Epidermal melanocyte (primary cell): ENCODE measurements around the gene TAX1BP3.

ENCODE experiments used
- DNase-seq: peaks from one replicate; pipeline ENCODE4 v3.0.0; 2011; ENCODE audit warnings: low spot score; ENCODE audit not compliant: insufficient read length

The TAX1BP3 gene

DNA sequence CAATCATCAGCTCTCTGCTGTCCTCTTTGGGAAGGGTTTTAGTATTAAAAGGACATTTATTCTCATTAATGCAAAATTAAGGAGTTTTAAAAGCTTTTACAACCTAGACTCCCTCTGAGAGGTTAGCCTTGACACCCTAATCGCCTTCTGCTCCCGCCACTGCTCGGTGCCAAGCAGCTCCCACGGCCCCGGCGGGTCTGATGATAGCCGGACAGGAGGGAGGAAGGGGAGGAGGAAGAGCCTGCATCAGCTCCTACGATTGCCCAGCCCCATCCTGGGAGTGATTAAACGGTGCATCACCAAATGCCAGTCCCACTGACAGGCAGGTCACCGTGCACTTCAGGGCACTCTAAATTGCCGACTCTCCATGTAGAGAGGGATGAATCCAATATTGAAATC lies 40.6 kb downstream of the TAX1BP3 start:
- DNase-seq = no peak

DNA sequence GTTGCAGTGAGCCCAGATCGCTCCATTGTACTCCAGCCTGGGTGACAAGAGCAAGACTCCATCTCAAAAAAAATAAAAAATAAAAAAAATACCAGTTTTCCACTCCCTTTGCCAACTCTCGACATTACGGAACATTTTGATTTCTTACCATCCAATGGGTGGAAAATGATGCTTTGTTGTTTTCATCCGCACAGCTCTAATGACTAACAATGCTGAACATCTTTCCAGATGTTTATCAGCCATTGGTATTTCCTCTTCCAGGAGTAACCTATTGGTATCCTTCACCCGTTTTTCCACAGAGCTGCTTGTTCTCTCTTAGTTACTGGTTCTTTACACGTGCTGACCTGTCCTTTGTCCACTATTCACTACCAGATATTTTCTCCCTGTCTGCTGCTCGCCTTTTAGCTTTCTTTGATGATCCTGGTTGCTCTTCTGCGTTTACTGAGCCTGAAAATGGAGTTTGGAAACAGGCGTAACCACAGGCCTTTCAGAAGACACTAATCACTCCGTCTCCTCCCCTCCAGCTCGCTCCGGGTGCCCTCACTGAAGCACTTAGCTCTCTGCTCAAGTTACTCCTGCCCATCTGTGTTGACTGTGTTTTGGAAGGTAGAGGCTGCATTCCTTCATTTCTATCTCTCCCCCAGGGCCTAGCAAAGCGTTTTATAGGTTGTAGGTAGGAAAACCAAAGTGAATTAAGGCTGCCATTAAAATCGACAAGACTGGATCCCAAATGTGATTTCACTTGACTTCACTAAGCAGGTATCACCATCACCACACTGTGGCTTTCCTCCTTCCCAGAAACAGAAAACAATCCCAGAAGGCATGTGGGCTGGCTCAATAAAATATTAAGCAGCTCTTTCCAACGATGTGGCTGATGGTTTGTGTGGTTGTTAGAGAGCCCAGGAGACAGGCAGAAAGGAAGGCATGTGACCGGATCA lies 41.3 kb downstream of the TAX1BP3 start:
- DNase-seq = no peak

DNA sequence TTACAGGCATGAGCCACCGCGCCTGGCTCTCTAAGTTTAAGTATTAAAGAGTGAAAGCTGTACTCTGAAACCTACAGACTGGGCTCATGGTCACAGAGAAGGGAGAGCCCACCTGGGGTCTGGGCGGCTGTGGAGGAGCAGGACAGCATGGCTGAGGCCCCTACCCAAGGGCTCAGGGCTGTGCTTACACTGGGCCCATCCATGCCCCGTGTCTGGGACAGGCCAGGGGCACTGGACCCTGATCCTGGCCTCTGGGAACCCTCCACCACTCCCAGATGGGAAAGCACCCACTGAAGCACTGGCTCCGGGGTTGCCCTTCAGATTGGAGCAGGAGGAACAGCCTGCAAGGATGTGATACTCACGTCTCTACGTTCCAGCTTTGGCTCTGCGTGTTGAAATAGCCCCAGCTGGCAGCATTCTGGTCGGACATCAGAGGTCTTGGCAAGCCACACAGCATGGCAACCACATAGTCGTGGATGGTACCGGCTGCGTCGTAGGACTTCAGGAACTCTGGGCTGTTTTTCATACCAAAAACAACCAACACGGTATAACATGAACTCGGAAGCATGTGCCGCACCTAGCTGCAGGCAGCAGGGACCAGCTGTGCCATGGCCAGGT lies 45.3 kb downstream of the TAX1BP3 start:
- DNase-seq = no peak

DNA sequence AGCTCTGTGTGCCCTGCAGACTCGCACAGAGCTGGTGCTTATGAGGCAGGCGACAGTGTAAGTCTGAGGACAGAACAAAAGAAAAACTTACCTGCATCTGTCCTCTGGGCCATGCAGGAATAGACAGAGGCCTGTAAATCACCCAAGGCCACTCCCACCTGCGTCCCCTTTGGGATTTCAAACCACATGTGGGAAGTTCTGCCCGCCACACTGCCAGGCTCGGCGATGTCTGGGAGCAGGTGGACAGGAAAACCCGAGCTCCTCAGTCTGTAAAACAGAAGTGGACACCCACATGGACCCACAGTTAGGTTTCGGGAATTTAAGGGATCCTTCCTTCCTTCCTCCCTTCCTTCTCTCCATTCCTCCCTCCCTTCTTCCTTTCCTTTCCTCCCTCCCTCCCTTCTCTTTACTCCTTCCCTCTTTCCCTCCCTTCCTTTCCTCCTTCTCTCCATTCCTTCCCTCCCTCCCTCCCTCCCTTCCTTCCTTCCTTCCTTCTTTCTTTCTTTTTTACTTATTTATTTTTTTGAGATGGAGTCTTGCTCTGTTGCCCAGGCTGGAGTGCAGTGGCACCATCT lies 47.1 kb downstream of the TAX1BP3 start:
- no peak for DNase-seq

DNA sequence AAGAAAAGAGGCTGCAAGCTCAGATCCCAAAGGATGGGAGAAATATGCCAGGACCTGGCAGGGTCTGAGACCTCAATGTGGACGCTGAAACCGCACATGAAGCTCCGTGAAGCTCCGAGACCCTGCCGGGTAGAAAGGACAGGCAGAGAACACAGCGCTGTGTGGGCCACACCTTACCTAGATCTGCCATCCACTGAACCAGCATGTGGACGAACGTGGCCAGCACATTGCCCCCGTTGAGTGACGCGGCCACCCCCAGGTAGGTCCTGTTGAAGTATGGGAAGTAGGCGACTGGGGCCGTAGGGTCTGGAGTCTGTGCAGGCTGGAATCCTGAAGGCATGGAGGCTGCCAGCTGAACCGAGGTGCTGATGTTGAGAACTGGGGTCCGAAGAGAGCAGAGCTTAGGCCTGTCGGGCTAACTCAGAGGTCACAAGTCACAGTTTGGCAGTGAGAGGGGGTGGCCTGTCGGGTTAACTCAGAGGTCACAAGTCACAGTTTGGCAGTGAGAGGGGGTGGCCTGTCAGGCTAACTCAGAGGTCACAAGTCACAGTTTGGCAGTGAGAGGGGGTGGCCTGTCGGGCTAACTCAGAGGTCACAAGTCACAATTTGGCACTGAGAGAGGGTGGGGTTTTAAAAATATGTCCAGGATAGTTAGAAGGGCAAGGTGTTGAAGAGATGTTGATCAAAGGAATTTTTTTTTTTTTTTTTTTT lies 53.1 kb downstream of the TAX1BP3 start:
- DNase-seq = no peak

DNA sequence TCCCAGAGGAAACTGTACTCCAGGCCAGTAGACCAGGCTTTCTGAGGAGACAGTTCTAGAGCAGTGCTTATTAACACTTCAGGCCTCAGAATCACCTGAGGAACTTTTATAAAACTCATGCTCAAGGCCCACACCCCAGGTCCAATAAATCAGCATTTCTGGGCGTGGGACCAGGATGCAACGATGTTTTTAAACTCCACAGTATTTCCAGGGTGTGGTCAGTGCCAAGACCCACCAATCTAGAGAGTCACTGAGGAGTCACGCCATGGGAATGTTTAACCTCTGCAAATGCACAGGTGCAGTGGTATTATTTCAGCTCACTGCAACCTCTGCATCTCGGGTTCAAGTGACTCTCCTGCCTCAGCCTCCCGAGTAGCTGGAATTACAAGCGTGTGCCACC lies 55.3 kb downstream of the TAX1BP3 start:
- DNase-seq = no peak
